ENCODE results near the gene ARSK. TPM values are rescaled to one million over a fixed set of nuclear protein-coding genes. Genes with fewer than 3 reads are reported as not detected.
"Not testable (repeated sequence)": the region's sequence is repeated elsewhere in the genome, so short reads cannot be mapped to it uniquely, and the experiment has no call there.

The ARSK gene
- total and polyA plus RNA-seq, 2 experiments from 2014 or later = 23.2 to 40.8 TPM

DNA sequence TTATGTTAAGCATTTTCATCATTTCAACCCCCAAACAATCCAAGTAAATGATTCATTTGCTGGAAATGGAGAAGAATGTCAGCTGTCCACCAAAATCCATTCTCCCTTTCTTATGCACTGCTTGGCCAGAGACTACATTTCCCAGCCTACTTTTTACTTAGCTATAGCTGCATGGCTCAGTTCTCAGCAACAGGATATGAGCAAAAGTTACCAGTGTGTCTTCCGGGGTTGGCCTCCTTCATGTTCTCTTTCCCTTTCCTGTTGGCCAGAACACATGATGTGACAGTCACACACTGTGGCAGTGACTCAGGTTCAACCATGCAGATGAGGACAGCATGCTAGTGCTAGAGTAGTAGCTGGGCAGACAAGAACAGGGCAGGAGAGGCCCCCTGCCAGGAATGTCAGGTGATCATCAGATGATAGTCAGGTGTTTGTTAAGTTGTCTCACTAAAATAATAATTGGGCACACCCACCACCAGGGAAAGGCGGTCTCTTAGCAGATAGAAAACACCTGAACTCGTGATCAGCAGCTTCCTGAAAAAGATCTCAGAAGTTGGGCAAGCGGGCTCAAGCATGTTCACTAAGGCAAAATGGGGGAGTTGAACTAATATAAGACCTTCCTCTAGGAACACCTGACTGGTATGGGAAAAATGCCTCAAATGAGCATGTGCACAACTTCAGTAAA is 77.2 kb downstream of the ARSK start:
- TF ChIP-seq EZH2 (IDR thresholded peaks at IDR 0.05; ENCODE audit: low read depth, unreplicated experiment) = no peak
- TF ChIP-seq EZH2phosphoT487 (IDR thresholded peaks at IDR 0.05; ENCODE audit: unreplicated experiment) = no peak
- TF ChIP-seq NANOG (IDR thresholded peaks at IDR 0.05; ENCODE audit: borderline replicate concordance) = no peak
- Mint-ChIP-seq H3K4me1 (no peaks in the 10 kb centered on the region), H3K27me3 (ENCODE audit: insufficient read depth, low read depth, poor library complexity) (peaks cover 3% of the 10 kb centered on the region), H3K9me3 (peaks cover 28% of the 10 kb centered on the region), H3K27ac (no peak overlapping the region), H3K4me3 (no peak overlapping the region), H3K36me3 (ENCODE audit: low read depth) (peaks cover 26% of the 10 kb centered on the region)
- Histone ChIP-seq H3K36me3 (ENCODE audit: insufficient read depth) (peaks cover 8% of the 10 kb centered on the region), H3K4me3 (no peak overlapping the region), H3K27me3 (ENCODE audit: insufficient read depth) (no peaks in the 10 kb centered on the region), H3F3A (replicated peaks; ENCODE audit: low read depth) (no peaks in the 10 kb centered on the region), H2AFZ (peak overlapping the region; percentile 69; the same call in 1 of the 2 replicates), H3K27ac (ENCODE audit: low read depth) (no peak overlapping the region), H3K9me2 (ENCODE audit: insufficient read depth) (0 out of 2 replicates have a peak, but pooled peaks cover 11% of the 10 kb centered on the region), H4K20me1 (replicated peaks; ENCODE audit: insufficient read depth) (no peaks in the 10 kb centered on the region), H3K4me1 (ENCODE audit: insufficient read depth) (no peaks in the 10 kb centered on the region), H3K79me2 (replicated peaks; ENCODE audit: insufficient read depth) (no peaks in the 10 kb centered on the region), H3K4me2 (no peak overlapping the region)
- no peak for ATAC-seq
- no peak for DNase-seq (ENCODE audit: low spot score)

DNA sequence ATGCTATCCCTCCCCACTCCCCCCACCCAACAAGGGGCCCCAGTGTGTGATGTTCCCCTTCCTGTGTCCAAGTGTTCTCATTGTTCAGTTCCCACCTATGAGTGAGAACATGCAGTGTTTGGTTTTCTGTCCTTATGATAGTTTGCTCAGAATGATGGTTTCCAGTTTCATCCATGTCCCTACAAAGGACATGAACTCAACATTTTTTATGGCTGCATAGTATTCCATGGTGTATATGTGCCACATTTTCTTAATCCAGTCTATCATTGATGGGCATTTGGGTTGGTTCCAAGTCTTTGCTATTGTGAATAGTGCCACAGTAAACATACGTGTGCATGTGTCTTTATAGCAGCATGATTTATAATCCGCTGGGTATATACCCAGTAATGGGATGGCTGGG is 78.0 kb downstream of the ARSK start:
- H3K36me3 Mint-ChIP-seq (ENCODE audit: low read depth) = peaks cover 20% of the 10 kb centered on the region
- H3K4me1 Mint-ChIP-seq; DNase-seq (ENCODE audit: low spot score); H3K4me3 ChIP-seq; H3K36me3 ChIP-seq (ENCODE audit: insufficient read depth); H3K27me3 ChIP-seq (ENCODE audit: insufficient read depth); H3K27me3 Mint-ChIP-seq (ENCODE audit: insufficient read depth, low read depth, poor library complexity); H3F3A ChIP-seq (replicated peaks; ENCODE audit: low read depth); H3K79me2 ChIP-seq (replicated peaks; ENCODE audit: insufficient read depth); H3K27ac ChIP-seq (ENCODE audit: low read depth); H3K4me1 ChIP-seq (ENCODE audit: insufficient read depth); H3K4me3 Mint-ChIP-seq; H2AFZ ChIP-seq; H3K4me2 ChIP-seq; H4K20me1 ChIP-seq (replicated peaks; ENCODE audit: insufficient read depth); ATAC-seq; H3K27ac Mint-ChIP-seq: not testable (repeated sequence)
- peaks cover 22% of the 10 kb centered on the region for H3K9me3 Mint-ChIP-seq
- 0 out of 2 replicates have a peak, but pooled peaks cover 11% of the 10 kb centered on the region for H3K9me2 ChIP-seq (ENCODE audit: insufficient read depth)

DNA sequence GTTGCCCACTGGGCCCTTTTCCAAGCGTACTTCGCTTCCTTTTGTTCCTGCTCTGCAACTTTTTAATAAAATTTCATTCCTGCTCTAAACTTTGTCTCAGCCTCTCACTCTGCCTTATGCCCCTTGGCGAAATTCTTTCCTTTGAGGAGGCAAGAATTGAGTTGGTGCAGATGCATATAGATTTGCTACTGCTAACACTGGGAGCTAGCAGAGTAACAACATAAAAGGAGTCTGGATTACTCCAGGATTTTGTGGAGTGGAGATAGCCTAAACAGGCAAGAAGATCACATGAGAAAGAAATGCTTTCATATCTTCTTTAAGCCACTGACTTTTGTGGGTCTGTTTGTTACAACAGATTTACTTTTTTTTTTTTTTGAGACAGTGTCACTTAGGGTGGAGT is 78.8 kb downstream of the ARSK start:
- Histone ChIP-seq H3K27ac (ENCODE audit: low read depth) (no peak overlapping the region), H2AFZ (no peak overlapping the region), H3K79me2 (replicated peaks; ENCODE audit: insufficient read depth) (no peaks in the 10 kb centered on the region), H4K20me1 (replicated peaks; ENCODE audit: insufficient read depth) (no peaks in the 10 kb centered on the region), H3K36me3 (ENCODE audit: insufficient read depth) (peaks cover under 1% of the 10 kb centered on the region), H3K4me2 (no peak overlapping the region), H3F3A (replicated peaks; ENCODE audit: low read depth) (no peaks in the 10 kb centered on the region), H3K27me3 (ENCODE audit: insufficient read depth) (no peaks in the 10 kb centered on the region), H3K4me1 (ENCODE audit: insufficient read depth) (no peaks in the 10 kb centered on the region), H3K9me2 (ENCODE audit: insufficient read depth) (0 out of 2 replicates have a peak, but pooled peaks cover 11% of the 10 kb centered on the region), H3K4me3 (no peak overlapping the region)
- DNase-seq (ENCODE audit: low spot score) (no peak), ATAC-seq (no peak)
- no peaks in the 10 kb centered on the region for H3K4me1 Mint-ChIP-seq
- H3K4me3 Mint-ChIP-seq = no peak overlapping the region
- no peak overlapping the region for H3K27ac Mint-ChIP-seq
- peaks cover 16% of the 10 kb centered on the region for H3K36me3 Mint-ChIP-seq (ENCODE audit: low read depth)
- H3K9me3 Mint-ChIP-seq = peaks cover 15% of the 10 kb centered on the region
- peaks cover 3% of the 10 kb centered on the region for H3K27me3 Mint-ChIP-seq (ENCODE audit: insufficient read depth, low read depth, poor library complexity)
- TF ChIP-seq ZNF114 (CRISPR knock-in tag; IDR thresholded peaks at IDR 0.05) (no peak), POLR2AphosphoS5 (IDR thresholded peaks at IDR 0.05; ENCODE audit: low read depth) (no peak), CREB1 (CRISPR knock-in tag; IDR thresholded peaks at IDR 0.05; ENCODE audit: low read depth) (no peak), EZH2 (IDR thresholded peaks at IDR 0.05; ENCODE audit: low read depth, unreplicated experiment) (no peak), NANOG (IDR thresholded peaks at IDR 0.05; ENCODE audit: borderline replicate concordance) (no peak), STAT1 (IDR thresholded peaks at IDR 0.05; ENCODE audit: unreplicated experiment) (no peak), JUNB (IDR thresholded peaks at IDR 0.05; ENCODE audit: unreplicated experiment) (no peak)
- TF ChIP-seq, protein P1, sequence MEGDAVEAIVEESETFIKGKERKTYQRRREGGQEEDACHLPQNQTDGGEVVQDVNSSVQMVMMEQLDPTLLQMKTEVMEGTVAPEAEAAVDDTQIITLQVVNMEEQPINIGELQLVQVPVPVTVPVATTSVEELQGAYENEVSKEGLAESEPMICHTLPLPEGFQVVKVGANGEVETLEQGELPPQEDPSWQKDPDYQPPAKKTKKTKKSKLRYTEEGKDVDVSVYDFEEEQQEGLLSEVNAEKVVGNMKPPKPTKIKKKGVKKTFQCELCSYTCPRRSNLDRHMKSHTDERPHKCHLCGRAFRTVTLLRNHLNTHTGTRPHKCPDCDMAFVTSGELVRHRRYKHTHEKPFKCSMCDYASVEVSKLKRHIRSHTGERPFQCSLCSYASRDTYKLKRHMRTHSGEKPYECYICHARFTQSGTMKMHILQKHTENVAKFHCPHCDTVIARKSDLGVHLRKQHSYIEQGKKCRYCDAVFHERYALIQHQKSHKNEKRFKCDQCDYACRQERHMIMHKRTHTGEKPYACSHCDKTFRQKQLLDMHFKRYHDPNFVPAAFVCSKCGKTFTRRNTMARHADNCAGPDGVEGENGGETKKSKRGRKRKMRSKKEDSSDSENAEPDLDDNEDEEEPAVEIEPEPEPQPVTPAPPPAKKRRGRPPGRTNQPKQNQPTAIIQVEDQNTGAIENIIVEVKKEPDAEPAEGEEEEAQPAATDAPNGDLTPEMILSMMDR (conservative IDR thresholded peaks at IDR 0.05; ENCODE audit: low read depth in 2 of 2) = no peak

Data from GM23338 (cell line).